OCI-LY1 (cell line): Measurements from ENCODE around the gene PTPRD.

ENCODE experiments used
- EZH2 ChIP-seq: fragments of 200-600 bp; sonication (generic), shearing (Covaris generic); IDR thresholded peaks from 2 replicates; pipeline ENCODE4 v1.8.0; 2017; ENCODE audit warnings: borderline replicate concordance, mixed run types, mild to moderate bottlenecking, antibody characterized with exemption, low read length, moderate library complexity, mixed read lengths
- TF ChIP-seq, protein P1 (sequence below): fragments of 200-600 bp; sonication (generic), shearing (Covaris generic); IDR thresholded peaks from 2 replicates; pipeline ENCODE4 v1.5.1; 2017; ENCODE audit warnings: mild to moderate bottlenecking, antibody characterized with exemption, low read length, moderate library complexity, mixed read lengths

DNA sequence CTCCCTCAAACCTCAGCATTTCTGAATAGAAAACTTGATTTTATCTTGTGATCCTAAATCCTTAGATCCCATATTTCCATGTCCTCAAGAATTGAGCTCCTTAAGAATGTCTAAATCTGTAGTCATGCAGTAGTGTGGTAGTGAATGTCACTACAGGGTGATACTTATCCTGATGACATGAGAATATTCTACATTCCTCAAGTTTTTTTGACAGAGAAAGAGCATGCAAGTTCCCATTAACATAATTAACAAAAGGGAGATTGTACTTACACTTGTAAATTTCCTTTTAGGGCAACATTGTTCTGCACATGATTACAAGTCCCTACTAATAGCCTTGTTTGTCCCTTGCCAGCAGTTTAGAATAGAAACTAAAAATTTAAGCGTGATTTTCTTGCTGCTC lies 352.3 kb downstream of the PTPRD start:
- TF ChIP-seq EZH2: no peak
- TF ChIP-seq, protein P1, sequence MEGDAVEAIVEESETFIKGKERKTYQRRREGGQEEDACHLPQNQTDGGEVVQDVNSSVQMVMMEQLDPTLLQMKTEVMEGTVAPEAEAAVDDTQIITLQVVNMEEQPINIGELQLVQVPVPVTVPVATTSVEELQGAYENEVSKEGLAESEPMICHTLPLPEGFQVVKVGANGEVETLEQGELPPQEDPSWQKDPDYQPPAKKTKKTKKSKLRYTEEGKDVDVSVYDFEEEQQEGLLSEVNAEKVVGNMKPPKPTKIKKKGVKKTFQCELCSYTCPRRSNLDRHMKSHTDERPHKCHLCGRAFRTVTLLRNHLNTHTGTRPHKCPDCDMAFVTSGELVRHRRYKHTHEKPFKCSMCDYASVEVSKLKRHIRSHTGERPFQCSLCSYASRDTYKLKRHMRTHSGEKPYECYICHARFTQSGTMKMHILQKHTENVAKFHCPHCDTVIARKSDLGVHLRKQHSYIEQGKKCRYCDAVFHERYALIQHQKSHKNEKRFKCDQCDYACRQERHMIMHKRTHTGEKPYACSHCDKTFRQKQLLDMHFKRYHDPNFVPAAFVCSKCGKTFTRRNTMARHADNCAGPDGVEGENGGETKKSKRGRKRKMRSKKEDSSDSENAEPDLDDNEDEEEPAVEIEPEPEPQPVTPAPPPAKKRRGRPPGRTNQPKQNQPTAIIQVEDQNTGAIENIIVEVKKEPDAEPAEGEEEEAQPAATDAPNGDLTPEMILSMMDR: no peak
